LoVo (cell line): ENCODE data around the gene TTYH2.
"Not testable (repeated sequence)": the region's sequence is repeated elsewhere in the genome, so short reads cannot be mapped to it uniquely, and the experiment has no call there.

Experiments used
- DNase-seq: peaks from one replicate; pipeline ENCODE4 v3.0.0-alpha.2; 2016; ENCODE audit warnings: low spot score

The TTYH2 gene

GRCh38 chr17:74267987-74268499 is 54.7 kb downstream of the TTYH2 start:
- DNase-seq, result no peak

DNA sequence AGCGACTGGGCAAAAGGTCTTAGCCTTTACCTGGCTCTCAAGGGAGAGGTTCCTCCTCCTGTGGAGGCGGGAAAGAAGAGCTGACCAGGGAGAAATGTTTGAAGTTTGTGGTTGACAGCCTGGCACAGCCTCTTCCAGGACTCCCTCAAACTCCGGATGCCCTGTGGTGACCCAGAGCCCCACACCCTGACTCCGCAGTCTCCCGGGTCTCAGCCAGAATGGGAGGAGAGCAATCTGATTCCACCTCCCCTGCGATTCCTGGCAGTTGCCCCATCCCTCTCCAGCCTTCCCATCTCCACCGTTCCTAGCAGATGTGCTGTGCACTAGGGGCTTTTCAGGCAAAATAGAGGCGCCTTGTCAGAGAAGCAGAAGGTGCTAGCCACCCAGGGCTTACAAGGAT is 55.2 kb downstream of the TTYH2 start:
- DNase-seq, result no peak

GRCh38 chr17:74270333-74270732 is 57.0 kb downstream of the TTYH2 start:
- no peak for DNase-seq

- no peak for DNase-seq
Observed at GRCh38 chr17:74271281-74271680, 57.9 kb downstream of the TTYH2 start.

- DNase-seq, result no peak
Observed at GRCh38 chr17:74271901-74272561, 58.7 kb downstream of the TTYH2 start.

- DNase-seq, result no peak
Observed at GRCh38 chr17:74272731-74273201, 59.4 kb downstream of the TTYH2 start.

DNA sequence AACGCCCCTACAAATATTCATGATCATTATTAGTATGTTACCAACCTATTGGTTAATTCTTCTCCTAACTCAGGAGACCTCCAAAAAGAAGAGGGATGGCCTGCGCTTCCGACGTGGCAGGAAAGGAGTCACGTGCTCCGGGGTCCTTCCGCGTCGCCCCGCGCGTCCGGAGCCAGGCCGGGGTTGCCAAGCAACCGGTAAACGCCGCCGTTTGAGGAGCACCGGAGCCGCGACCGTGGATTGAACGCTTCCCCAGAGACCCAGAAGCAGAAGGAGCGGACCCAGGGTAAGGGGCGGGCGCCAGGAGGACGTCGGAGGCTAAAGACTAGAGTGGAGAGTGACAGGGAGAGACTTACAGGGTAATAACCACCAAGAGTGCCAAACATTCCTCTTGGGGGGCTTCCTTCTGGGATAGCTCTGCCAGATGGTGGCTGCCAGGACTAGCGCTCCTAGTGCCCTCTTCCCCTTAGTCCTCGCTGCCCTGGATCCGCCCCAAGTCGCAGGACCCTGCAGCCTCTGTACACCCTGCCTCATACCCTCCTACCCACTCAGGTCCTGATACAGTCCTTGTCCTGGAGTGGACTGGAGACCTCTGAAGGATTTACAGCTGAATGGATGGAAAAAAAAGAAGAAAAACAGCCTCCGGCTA is 60.8 kb downstream of the TTYH2 start, which contains the start of gene DNAI2:
Gene DNAI2, plus strand, starts transcription at position 175 of the 649 bp plus-strand sequence. CDS start 7,584 bp downstream, outside the sequence.
- no peak for DNase-seq

- no peak for DNase-seq
Observed at GRCh38 chr17:74274709-74275340, 61.5 kb downstream of the TTYH2 start.

DNA sequence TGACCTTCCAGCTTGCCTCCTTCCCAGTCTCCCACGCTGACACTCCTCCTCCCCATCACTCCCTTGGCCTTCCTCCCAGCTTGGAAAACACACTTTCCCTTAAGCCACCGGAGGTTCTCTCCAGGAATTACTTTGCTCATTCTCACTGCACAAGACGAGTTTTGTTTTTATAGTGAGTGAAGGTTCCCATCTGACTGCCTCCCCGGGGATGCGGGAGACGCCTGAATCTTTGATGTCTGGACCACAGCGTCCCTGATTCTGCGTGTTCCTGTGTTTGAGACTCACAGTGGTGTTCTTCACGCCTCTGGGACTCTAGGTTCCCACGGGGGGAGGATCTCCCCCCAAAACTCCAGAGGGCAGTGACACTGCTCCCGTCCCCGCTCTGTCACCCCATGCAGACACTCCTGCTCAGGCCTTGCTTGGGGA is 62.7 kb downstream of the TTYH2 start:
- no peak for DNase-seq

DNA sequence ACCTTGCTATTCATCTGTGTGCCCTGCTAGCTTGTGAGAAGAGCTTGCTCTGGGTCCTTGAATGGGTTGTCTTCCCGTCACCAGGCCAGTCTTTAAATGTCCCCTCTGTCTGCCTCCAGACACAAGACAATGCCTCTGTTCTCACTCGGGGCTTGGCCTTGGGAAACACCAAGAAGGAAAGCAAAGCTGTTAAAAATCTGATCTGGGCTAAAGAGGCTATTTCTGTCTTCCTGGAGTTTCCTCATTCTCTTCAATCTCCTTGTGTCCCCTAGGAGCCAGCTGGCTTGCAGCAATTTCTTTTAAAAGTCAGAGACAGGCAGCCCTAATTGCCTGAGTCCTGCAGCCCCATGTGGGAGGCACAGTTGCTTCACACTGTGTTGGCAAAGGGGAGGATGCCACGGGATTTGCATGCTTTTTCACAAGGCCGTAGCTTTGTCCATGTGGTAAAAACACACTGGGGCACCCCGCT is 63.2 kb downstream of the TTYH2 start:
- DNase-seq, result no peak

DNA sequence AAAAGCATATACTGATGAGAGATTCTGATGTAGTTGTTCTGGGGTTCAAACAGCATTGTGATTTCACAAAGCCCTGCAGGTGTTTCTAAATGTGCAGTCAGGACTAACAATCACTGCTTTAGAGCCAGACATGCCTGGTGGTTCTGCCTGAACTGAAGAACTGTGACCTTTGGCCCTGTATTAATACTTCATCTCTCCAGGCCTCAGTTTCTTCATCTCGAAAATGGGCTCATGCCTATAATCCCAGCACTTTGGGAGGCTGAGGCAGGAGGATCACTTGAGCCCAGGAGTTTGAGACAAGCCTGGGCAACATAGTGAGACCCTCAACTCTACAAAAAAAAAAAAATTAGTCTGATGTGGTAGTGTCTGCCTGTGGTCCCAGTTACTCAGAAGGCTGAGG is 64.6 kb downstream of the TTYH2 start:
- no peak for DNase-seq

DNA sequence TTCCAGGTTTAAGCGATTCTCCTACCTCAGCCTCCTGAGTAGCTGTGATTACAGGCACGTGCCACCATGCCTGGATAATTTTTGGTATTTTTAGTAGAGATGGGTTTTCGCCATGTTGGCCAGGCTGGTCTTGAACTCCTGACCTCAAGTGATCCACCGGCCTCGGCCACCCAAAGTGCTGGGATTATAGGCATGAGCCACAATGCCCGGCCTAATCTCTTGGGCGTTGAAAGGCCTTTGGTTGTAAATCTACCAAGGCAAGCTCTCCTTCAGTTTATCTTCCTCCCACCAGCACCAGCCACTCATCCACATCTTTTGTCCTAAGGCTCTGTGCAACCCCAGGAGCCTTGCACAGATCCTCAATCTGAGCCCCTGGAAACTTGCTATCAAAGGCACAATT is 66.2 kb downstream of the TTYH2 start:
- not testable (repeated sequence) for DNase-seq

DNA sequence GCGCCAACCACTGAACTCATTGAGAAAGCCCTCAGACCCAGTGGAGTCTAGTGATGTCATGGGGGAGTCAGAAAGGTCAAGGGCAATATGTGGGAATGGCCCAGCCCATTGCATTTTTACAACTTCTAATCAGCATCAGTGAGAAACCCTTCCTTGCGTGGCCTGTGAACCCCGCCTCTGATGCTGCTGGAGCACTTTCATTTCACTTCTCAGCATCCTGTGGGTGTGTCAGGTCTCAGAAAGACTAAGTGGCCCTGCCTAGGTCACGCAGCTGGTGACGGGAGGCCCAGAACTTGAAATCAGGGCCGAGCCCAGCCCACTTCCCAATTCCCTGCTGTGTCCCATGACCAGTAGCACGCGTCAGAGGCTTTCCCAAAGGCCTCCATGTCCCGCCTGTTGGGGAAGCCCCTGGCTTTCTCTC is 66.7 kb downstream of the TTYH2 start:
- no peak for DNase-seq

DNA sequence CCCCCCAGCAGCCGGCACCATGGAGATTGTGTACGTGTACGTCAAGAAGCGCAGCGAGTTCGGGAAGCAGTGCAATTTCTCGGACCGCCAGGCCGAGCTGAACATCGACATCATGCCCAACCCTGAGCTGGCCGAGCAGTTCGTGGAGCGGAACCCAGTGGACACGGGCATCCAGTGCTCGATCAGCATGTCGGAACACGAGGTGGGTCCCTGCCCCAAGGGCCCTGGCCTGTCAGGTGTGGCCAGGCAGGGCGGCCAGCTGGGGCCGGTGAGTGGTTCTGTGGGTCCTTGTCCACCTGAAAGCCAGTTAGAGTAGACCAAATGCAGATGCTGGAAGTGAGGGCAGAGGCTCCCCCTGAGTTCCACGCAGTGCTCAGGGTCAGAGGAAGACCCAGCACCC is 68.4 kb downstream of the TTYH2 start:
- DNase-seq, result no peak

DNA sequence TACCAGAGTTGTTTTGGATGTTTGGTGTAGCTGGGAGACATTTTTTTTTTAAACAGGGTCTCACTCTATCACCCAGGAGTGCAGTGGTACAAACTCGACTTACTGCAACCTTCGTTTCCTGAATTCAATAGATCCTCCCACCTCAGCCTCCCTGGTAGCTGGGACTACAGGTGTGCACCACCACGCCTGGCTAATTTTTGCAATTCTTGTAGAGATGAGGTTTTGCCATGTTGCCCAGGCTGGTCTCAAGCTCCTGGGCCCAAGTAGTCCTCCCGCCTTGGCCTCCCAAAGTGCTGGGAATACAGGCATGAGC is 68.9 kb downstream of the TTYH2 start:
- not testable (repeated sequence) for DNase-seq

GRCh38 chr17:74282587-74283370 is 69.4 kb downstream of the TTYH2 start:
- peak; percentile 42 for DNase-seq

DNA sequence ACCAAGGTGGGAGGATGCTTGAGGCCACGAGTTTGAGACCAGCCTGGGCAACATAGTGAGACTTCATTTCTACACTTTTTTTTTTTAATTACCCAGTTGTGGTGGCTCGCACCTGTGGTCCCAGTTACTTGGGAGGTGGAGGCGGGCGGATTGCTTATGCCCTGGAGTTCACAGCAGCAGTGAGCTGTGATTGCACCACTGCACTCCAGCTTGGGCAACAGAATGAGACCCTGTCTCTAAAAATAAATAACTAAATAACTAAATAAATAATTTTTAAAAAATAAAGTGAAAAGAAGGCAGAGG is 70.0 kb downstream of the TTYH2 start:
- DNase-seq, result no peak

DNA sequence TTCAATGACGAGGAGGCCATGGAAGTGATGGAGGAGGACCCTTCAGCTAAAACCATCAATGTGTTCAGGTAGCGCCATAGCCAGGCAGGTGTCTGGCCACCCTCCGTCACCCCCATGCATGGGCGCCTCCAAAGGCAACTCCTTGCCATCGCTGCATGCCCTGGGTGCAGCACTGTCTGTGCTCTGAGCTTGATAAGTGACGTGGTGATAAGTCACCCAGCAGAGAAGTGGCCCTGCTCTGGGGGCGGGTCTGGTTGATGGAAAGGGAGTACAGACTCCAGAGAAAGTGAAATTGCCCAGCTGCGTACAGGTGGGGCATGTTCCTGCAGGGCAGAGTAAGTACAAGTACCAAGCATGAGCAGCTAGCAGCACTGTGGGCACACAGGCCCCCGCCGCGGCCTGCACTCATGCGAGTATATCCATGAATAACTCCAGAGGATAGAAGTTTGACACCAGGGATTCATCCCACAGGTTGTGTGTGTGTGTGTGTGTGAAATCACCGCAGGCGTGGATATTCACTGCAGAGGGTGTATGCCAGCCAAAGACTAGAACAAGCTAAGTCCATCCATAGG is 73.7 kb downstream of the TTYH2 start:
- no peak for DNase-seq

DNA sequence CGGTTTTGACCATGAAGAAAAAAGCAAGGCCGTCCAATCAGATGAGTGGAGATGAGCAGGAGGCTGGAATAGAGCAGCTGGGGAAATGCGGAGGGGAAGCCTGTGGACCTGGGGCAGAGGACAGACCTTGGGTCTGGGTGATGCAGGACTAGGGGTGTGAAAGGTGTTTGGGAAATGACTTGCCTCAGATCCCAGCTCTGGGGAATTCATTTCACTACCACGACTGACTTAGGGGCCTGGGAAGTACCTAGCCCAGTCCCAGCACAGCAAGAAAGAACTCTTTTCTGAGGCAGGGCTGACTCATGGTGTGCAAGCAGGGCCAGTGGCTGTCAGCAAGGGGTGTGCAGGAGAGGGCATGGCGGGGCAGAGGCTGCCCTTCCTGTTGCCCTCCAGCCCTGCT is 75.4 kb downstream of the TTYH2 start:
- DNase-seq, result no peak

- DNase-seq, result no peak
Observed at GRCh38 chr17:74289688-74290087, 76.3 kb downstream of the TTYH2 start.

- no peak for DNase-seq
Observed at GRCh38 chr17:74290340-74290739, 77.0 kb downstream of the TTYH2 start.

DNA sequence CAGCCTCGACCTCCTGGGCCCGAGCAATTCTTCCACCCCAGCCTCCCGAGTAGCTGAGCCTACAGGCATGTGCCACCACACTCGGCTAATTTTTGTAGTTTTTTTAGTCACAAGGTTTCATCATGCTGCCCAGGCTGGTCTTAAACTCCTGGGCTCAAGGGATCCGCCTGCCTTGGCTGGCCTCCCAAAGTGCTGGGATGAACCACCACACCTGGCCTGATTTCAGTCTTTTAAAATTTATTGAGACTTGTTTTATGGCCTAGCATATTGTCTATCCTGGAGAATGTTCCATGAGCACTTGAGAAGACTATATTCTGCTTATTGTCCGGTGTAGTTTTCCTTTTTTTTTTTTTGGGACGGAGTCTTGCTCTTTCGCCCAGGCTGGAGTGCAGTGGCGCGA is 79.1 kb downstream of the TTYH2 start:
- DNase-seq, result no peak
